ENCODE results near the gene KLHL3.

The KLHL3 gene

DNA sequence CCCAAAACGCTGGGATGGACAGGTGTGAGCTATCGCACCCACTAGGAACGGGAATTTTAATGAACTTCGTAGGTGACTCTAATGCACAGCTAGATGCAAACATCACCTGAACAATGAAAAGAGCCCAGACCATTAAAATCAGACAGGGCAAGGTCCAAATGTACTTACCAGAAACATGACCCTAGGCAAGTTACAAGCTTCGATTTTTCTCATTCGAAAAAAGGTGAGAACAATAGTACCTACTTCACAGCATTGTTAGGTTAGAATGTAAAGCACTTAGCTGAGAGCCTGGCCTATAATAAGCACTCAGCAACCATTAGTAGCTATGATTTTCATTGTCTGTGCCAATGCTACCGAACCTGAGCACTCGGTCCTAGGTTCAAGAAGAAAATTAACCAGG is 5.8 kb upstream of the KLHL3 start:
- DNase-seq: no peak

DNA sequence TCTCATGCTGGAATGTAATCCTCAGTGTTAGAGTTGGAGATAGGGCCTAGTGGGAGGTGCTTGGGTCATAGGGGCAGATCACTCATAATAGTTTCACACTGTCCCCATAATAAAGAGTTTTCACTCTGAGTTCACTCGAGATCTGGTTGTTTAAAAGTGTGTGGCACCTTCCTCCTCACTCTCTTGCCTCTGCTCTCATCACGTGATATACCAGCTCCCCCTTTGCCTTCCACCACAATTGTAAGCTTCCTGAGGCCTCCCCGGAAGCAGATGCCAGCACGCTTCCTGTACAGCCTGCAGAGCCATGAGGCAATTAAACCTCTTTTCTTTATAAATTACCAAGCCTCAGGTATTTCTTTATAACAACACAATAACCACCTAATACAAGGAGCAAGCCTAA is 3.8 kb upstream of the KLHL3 start:
- no peak for DNase-seq

DNA sequence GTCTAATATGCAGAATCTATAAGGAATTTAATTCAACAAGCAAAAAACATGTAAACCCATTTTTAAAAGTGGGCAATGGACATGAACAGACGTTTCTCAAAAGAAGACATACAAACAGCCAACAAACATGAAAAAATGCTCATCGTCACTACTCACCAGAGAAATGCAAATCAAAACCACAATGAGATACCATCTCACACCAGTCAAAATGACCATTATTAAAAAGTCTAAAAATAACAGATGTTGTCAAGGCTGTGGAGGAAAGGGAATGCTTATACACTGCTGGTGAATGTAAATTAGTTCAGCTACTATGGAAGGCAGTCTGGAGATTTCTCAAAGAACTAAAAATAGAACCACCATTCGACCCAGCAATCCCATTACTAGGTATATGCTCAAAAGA is 3.1 kb upstream of the KLHL3 start:
- no peak for DNase-seq

- DNase-seq: no peak
Measured at GRCh38 chr5:137737349-137738131, 1.7 kb upstream of the KLHL3 start.

GRCh38 chr5:137736496-137736895 is 607 bp upstream of the KLHL3 start:
- no peak for DNase-seq

DNA sequence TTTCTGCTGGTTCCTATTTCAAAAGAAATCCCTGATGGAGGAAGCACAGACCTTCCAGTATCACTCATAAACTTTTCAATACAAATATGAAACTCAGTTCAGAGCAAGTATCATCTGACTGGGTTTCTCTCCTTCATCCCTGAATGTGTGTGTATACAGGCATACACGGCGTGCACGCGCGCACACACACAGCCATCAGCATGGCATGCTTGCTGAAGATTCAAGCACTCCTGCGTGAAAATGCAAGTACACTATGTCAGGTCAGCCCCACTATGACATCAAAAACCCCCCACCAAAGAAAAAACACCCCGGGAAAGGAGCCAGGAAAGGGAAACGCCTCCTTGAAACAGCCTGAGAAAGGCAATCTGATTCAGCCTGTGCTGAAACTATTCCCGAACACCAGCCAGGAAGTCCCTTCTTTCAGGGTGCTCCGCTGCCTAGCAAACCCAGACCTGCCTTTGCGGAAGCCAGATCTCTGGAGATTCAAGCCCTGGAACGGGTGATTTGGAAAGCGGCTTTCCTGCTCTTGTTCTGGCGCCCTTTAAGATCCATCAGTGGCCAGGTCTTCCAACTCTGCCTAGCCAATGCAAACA is 831 bp downstream of the KLHL3 start:
- no peak for DNase-seq

DNA sequence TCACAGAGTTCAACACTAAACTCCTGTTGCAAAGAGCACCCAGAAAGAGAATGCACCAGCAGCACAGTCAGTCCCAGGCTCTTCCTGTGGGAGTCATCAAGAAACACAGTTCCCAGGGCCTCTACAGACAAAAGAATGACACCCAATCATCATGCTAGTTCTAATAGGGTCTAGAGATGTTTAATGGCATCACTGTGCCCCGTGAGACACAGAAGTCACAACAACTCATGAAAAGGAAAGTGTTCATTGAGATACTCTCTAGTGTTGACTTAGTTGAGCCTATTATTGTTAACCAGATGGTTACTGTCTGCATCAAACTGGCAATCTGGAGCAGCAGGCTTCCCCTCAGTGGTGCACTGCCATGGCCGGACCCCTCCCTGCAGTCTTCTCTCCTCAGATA is 1.6 kb downstream of the KLHL3 start:
- no peak for DNase-seq

- DNase-seq: no peak
Measured at GRCh38 chr5:137733922-137734321, 2.0 kb downstream of the KLHL3 start.

- DNase-seq: no peak
Measured at GRCh38 chr5:137733006-137733405, 2.9 kb downstream of the KLHL3 start.

DNA sequence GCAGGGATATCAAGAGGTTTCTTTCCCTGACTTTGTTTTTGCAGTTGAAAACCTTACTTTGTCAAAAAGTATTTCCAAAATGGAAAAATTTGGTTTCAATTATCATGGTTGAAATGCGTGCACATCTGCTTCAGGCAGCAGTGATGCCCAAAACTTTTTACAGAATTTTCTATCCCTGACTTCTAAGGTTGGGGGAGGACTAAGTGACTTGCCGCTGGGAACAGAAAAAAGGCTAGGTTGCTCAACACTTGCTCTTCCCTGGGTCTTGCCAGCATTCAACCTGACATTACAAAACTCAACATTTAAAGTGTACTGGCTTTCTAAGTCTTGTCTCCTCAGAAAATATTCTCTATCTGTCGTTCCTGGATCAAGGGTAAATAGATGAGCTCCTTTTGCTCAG is 4.7 kb downstream of the KLHL3 start:
- DNase-seq: no peak

DNA sequence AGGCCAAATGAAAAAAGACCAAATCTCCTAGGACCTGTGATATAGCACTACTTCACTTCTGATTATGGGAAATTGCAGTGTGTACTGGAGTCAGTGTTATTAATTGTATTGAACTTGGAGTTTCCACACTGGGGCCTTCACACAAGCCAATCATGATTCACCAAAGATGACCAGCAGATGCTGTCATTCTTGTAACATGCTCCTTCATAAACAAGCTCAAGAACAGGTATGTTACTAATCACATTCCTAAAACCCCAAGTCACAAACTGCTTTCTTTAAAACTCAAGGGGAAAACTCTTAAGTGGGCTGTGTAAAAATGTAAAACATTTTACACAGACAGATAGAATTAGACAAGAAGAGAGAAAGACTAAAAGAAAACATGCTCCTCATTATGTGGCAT is 5.6 kb downstream of the KLHL3 start:
- DNase-seq: no peak

DNA sequence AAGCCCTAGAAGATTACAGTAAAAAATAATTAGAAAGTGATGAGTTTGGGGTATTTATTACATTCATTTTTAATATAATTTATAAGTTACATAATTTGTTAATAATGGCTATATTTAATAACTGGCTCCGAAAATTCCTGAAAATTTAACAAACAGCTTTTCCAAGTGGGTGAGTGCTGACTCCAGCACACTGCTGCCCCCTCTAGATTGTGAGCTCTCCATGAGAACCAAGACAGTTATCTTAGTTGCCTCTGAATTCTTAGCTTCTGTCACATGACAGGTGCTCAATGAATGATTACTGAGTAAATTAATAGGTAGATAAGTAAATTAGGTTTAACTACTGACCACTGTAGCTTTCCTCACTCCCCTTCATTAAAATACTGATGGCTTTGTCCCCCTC is 7.8 kb downstream of the KLHL3 start:
- no peak for DNase-seq

- no peak for DNase-seq
Measured at GRCh38 chr5:137727623-137728022, 8.3 kb downstream of the KLHL3 start.

- DNase-seq: no peak
Measured at GRCh38 chr5:137724251-137724650, 11.6 kb downstream of the KLHL3 start.

DNA sequence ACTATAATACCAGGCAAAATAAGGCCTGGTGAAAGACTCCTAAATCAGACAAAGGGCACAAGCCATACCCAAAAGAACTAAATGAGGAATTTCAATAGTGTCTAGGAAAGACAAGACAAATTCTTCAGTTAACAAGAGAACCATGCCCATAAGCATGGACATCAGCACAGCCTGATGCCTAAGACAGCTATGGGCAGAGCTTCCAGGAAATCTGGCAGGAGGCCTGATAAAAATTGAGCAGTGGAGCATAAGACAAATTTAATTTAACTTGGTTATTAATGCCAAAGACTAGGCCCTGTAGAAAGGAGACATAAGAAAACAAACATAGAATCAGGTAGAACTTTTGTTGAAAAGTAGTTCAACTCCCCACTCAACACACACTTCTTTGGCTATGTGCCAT is 17.3 kb downstream of the KLHL3 start:
- DNase-seq: no peak

- DNase-seq: no peak
Measured at GRCh38 chr5:137716337-137716736, 19.6 kb downstream of the KLHL3 start.

GRCh38 chr5:137715456-137715855 is 20.4 kb downstream of the KLHL3 start:
- DNase-seq: no peak

- DNase-seq: no peak
Measured at GRCh38 chr5:137714946-137715345, 20.9 kb downstream of the KLHL3 start.

DNA sequence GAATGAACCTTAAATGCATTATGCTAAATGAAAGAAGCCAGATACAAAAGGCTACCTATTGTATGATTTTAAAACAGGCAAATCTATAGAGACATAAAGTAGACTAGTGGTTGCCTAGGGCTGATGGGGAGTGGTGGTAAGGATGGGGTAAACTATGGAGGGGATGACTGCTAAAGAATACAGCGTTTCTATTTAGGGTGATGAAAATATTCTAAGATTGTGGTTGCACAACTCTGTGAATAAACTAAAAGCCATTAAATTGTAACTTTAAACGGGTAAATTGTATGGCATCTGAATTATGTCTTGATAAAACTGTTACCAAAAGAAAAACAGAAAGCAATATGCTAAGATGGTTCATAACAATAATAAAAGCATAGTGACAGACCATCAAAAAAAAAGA is 21.4 kb downstream of the KLHL3 start:
- no peak for DNase-seq

DNA sequence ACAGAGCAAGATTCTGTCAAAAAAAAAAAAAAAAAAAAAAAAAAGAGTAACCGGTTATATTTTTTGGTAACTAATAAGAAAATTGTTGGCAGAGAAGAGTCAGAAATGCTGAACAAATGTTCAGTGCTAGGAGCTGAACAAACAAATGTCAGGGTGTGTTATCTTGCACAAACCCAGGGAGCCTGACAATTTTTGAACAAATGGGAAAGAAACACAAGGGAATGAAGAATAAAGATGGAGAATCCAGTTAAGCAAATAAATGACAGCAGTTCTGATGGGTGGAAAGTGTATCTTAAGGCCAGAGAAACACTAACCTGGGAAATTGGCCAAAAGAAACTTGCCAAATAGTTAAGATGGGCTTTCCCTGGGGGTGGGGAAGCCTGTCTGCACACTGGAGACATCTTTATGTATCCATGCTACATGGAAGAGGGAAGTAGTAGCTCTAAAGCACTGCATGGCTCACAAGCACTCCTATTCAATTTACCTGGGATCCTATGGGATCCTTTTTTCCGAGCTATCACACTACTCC is 23.7 kb downstream of the KLHL3 start:
- no peak for DNase-seq

DNA sequence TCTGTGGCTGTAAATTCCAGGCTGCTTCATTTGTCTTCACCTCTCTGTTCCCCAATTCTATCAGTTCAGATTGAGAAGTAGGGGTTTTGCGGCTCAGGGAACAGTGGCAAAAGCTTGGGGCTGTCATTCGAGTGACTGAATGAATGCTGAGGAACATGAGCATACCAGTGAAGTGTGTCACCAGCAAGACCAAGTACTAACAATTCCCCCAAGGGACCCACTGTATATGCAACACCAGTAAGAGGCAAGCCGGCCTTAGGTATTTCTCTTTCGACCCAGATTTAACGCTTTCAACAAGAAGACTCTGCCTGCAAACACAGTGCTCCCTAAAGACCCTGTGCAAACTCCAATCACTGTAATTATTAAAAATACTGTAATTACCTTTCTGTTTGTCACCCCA is 25.8 kb downstream of the KLHL3 start:
- no peak for DNase-seq

DNA sequence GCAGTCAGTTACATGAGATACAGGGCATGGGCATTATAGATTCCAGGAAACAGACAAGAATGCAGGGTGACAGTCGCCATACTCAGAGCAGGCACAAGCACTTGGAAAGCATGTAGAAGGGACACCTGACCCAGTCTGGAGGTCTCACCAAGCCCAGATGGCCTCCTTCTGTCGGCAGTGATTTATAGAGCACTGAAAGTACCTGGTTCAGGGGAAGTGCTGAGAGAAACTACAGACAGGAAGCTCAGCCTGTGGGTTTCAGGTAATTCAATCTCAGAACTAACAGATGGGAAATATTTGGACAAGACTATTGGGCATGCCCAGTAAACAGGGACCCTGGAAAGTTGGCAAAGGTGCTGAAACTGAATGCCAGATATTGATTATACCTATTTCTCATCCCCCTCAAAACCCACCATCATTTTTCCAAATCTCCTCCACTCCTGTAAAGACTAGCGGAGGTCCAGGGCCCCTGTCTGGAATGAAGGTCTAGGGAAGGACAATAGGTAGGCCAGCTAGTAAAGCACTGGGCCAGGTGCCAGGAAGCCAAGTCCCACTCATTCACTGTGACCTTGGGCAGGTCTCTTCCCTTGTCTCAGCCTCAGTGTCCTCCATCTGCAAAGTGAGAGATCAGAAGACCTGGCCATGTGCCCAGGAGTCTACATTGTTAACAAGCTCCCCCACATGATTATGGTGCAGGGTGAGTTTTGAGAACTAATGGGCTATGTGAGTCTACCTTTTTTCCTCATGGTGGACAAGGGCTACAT is 26.9 kb downstream of the KLHL3 start:
- DNase-seq: no peak

GRCh38 chr5:137708062-137708461 is 27.8 kb downstream of the KLHL3 start:
- no peak for DNase-seq

DNA sequence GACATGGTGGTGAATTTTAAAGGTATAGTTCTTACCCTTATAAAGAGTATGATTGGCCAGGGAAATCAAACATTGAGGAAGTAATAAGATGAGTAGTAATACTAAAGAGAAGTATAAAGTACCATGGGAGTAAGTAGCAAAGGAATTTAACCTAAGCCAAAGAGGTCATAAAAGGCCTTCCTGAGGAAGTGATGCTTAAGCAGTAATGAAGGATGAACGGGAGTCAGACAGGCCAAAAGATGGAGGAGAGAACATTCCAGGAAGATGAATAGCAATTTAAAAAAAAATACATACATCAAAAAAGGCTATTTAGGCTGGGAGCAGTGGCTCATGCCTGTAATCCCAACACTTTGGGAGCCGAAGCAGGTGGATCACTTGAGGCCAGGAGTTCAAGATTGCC is 29.0 kb downstream of the KLHL3 start:
- DNase-seq: no peak

All from activated CD4-positive, CD25-positive, alpha-beta regulatory T cell (primary cell).